NCI-H1048 (cell line): ENCODE measurements around the gene TPPP2.

Experiments
- DNase-seq: peaks from one replicate; lab custom pipeline; 2025; lab: John Stamatoyannopoulos, UW

Gene TPPP2

DNA sequence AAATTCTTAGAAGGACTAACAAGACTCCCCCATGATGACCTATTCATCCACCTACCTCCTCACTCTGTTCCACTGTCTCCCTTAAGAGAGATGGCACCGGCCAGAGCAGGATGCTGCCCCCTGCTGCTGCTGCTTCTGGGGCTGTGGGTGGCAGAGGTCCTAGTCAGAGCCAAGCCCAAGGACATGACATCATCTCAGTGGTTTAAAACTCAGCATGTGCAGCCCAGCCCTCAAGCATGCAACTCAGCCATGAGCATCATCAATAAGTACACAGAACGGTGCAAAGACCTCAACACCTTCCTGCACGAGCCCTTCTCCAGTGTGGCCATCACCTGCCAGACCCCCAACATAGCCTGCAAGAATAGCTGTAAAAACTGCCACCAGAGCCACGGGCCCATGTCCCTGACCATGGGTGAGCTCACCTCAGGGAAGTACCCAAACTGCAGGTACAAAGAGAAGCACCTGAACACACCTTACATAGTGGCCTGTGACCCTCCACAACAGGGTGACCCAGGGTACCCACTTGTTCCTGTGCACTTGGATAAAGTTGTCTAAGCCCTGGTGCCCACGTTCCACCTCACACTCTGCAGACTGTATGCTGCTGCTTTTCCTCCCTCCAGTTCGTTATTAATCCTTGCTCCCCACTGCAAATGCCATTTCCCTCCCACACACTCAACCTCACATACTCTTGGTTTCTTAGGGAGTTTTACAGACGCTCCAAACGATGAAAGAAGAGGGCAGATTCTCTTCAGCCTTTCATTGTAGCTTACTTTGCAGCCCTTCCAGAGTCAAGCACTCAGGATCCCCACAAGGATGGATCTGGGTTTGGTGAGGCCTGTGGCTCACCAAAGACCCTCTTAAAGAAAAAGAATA is 28.0 kb downstream of the TPPP2 start, which contains the start of gene RNASE8:
Gene RNASE8, plus strand, starts transcription at position 20 of the 873 bp plus-strand sequence. Its CDS starts 71 bp downstream, at position 91.
- no peak for DNase-seq

GRCh38 chr14:21058903-21059302 is 28.9 kb downstream of the TPPP2 start:
- no peak for DNase-seq

DNA sequence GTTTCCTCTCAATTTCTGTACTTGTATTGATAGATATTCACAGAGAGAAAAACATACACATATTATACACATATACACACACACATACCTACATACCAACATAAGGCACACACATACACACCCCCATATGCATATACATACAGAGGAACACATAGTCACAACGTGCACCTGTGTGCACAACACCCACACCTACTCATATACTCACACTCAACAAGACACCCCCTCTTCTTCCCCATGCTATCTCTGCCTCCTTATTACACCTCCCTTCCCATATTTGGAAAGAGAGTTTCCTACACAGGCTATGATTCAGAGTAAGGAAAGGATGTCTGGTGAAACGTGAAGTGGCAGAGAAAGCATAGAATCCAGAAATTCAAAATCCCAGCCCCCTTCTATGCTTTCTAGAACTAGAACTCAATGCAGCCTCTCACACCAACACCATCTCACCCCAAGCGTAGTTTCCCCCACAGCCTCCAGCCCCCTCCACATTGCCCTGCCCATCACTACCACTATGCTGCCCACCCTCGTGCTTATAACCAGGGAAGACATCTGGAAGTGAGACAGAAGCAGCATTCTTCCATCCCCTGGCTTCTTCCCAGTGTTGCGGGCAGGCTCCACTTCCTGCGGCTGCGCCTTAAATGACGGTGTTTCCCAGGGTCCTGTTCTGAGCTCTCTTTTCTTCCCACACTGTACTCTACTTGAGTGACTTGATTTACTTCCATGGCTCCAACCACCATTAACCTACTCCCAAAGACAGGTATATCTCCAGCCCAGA is 30.0 kb downstream of the TPPP2 start:
- DNase-seq = no peak

GRCh38 chr14:21060614-21061346 is 30.8 kb downstream of the TPPP2 start:
- no peak for DNase-seq

DNA sequence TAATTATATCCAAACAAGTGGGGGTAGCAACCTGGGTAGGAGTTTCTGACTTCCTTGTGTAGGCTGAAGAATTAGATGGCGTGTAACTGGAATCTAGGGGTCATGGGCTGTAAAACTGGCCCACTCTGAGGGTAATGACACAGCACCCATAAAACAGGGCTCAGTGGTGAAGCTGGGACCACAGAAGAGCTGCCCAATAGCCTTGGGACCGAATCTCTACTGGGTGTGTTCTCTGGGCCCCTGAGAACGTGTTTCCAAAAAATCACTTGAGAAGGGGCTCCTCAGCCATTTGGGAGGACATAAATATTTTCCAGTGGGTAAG is 31.3 kb downstream of the TPPP2 start:
- no peak for DNase-seq

DNA sequence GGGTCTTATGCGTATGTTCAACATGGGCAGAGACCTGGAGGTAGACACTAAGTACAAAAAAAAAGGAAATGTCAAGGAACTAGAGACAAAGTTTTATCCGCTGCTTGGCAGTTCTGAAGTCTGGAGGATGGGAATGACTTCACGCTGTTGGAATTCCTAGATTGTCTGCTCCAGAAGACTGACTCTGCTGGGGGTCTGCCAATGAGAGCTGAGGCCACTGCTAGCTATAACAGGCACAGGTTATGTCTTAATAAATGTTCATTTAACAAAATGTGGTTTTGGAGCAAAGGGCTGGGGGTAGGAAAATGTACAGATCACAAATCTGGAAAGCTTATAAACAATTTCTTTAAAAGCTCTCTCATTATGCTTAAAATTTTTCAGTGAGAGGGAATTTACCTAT is 33.5 kb downstream of the TPPP2 start:
- DNase-seq = no peak

GRCh38 chr14:21066882-21067502 is 37.0 kb downstream of the TPPP2 start:
- DNase-seq = no peak

DNA sequence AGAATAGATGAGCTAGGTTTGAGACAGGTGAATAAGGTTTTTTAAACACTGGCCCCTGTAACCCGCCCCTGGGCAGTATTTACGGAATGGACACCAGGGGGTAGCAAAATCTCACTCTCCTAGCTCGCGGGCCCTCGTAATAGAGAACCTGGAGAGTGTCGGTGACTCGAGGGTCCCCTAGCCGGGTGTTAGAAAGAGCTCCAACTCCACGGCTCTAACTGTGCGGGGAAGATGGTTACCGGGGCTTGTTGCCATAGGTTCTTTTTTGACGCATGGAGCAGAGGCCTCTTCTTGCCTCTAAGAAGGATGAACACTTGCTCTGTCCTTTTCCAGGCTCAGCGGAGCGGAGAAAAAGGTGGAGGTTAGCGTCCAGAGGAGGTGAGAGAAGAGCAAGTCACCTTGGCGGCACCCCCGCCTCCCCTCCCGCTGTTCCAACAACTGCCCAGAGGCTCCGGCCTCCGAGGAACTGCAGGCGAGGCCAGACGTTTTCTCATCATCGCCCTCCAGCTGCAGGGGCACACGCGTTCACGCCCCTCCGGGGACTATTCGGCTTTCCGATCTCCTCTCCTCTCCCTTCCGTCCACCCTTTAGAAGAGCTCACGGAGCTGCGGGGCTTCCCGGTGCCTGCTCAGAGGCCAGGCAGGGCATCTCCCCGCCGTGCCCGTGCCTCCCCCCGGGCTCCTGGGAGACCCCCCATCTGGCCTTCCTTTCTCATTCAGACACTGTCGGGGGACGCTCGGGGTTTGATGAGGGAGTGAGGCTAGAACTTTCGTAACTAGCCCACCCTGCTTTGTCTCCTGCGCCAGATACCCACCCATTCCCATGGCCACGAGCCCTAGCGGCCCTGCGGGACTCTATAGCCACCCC is 38.7 kb downstream of the TPPP2 start:
- no peak for DNase-seq

DNA sequence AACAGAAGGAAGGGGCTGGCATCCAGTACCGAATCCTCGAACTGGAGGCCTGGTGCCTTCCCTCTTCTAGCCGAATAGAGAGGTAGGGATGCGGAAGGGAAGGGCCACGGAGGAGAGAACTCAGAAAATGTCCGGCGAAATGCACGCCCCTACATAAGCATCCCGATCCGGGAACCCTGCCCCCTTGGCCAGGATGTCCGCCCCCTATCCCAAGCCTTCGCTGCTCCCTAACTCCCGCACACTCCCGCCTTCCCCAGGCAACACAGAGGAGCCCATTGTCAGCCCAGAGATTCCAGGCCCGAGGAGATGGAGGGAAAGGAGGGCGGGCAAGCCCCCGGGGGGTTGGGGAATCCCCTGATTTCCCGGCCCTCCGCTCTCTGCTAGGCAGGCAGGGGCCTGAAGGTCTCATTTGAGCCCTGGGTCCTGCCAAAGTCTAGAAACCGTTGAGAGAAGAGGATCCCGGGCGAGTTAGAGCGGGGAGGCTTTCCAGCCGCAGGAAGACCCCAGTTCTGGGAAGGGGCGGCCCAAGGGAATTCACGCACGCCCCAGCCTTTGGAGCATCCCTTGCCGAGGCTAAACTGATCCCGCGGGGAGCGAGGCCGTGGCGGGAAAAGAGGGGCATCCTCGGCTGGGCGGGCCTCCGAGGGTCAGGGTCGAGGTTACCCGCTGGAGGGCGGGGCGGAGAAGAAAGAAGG is 39.5 kb downstream of the TPPP2 start:
- no peak for DNase-seq

DNA sequence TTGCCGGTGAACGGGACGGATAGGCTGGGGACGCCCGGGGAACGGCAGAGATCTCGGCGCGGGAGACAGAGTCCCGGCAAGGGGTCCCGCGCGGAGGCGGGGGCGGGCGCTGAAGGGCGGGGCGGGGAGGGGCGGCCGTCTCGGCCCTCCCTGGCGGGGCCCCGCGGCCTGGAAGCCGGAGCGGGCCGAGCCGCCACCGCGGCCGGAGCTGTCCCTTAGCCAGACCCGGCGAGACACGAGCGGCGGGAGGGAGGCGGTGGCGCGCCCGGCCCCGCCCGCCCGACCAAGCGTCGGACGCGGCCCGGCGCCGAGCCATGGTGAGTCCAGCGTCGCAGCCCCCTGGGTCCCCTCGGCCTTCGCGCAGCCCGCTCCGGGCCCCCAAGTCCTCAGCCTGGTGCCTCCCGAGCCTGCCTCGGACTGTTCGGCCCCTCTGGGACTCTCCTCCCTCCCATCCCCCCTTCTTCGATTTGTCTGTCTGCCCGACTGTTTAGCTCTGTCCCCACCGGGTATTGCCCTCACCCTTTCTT is 40.1 kb downstream of the TPPP2 start, which contains the start of gene ARHGEF40:
Gene ARHGEF40, plus strand, starts transcription at position 222 of the 527 bp plus-strand sequence. Its CDS starts 93 bp downstream, at position 315.
- no peak for DNase-seq

- DNase-seq = no peak
These were observed 40.7 kb downstream of the TPPP2 start for GRCh38 chr14:21070610-21071224.

DNA sequence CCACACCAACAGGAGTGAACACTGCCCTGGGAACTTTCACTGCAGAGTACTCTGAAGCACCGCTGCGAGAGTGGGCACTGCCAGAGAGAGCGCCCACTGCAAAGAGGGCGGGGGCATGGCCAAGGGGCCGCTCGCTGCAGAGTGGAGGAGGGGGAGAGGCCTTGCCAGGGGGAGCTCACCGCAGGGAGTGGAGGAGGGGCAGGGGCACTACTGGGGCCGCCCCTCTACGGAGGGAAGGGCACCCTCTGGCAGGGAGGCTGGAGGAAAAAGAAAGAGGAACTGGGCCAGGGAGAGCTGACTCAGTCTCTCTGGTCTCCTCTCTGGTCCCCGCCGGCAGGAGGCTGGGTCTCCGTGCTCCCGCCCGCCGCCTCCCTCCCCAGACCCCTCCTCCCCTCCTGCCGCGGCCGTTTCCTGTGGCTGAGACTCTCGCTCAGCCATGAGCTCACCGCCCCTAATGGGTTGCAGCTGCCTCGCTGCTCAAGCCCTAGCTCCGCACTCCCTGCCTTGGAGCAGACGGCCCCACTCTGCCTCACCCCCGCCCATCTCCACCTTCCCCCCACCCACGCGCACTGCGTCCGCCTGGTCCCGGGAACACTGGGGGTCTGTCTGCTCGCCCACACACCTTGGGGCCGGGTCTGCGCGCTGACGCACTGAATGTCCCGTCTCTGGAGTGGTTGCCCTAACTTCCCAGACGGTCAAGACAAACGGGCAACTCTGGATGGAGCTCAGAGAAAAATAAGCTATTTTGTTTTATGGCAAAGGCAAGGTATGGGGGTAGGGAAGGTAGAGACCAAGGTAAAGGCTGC is 41.4 kb downstream of the TPPP2 start:
- peak; percentile 16 for DNase-seq

DNA sequence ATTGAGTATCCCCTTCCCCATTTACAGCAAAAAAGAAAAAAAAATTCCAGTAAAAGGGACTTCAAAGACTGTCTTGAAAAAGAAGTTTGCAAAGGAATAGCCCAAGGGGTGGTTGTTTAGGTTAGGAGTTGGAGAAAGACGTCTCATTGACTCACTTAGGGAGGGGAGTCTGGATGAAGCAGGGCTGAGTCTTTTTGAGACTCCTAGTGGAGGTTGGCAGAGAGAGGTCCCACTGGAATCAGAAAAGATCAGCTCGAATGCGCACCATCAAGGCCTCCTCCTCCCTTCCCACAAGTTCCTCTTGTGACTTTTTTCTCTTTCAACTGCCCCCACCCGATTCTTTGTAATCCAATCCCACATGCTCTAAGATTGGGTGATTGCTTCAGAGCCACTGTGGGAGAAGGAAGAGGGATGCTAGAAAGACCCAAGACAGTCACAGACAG is 42.0 kb downstream of the TPPP2 start:
- DNase-seq = no peak

DNA sequence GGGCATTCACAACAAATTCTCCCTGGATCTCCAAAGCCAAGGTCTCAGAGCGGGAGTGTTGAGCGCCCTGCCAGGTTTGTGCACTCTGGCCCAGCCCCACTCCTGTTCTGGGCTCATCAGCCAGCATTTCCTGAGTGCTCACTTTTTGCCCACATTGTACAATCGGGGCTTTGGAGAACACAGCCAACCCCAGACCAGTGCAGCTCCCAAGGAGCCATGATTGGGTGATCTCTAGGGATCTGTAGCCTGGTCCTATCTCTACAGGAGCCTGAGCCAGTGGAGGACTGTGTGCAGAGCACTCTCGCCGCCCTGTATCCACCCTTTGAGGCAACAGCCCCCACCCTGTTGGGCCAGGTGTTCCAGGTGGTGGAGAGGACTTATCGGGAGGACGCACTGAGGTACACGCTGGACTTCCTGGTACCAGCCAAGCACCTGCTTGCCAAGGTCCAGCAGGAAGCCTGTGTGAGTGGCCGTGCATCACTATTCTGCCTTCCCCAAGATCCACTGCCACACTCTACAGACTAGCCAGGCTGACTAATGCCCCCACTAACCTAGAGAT is 42.8 kb downstream of the TPPP2 start:
- DNase-seq = no peak

GRCh38 chr14:21073921-21074320 is 43.9 kb downstream of the TPPP2 start:
- DNase-seq = no peak

- no peak for DNase-seq
These were observed 44.6 kb downstream of the TPPP2 start for GRCh38 chr14:21074398-21075272.

DNA sequence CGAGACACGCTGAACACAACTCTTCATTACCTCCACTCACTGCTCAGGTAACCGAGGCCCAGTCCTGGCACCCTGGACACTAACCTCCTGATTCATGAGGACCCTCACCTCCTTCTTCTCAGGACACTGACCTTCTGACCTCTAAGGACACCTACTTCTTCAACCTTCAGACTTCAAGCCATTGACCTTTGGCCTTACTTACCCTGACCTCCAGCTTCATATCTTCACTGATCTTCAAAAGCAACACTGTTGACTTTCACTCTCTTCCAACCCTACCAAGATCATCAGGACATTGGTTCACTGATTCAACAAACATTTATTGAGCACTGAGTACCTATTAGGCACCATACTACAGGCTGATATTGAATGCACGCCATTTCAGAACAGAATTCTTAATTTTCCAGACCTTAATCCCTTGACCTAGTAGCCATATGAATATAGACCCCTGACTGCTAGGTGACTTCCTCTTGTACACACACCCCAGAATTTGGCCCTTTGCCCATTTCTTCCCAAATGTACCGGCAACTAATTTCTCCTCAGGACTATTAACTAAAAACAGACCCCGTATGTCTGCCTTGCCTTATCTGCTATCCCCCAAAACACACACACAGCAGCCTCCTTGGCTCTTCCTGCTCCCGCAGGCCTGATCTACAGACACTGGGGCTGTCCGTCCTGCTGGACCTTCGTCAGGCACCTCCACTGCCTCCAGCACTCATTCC is 45.9 kb downstream of the TPPP2 start:
- no peak for DNase-seq
